Stomach (tissue), 9 donors: Measurements from ENCODE around the gene CPE. TPM values are rescaled to one million over a fixed set of nuclear protein-coding genes. Genes with fewer than 3 reads are reported as not detected.
A peak's percentile ranks its signal among the peaks of the same experiment; 100 is the strongest.
"Not testable (repeated sequence)": the region's sequence is repeated elsewhere in the genome, so short reads cannot be mapped to it uniquely, and the experiment has no call there.

Source experiments
- DNase-seq, 2 donors: peaks; one replicate each; pipeline versions ENCODE4 v3.0.0 to v3.0.0-alpha.2; 2013 to 2019
- H3K27ac ChIP-seq, 5 donors: fragments of 200-600 bp in 4 of 5; sonication (generic) in 4 of 5; one replicate each; pipeline ENCODE4 v1.5.1; 2013 to 2019; ENCODE audit warnings: mild to moderate bottlenecking in 1 of 5, moderate library complexity in 1 of 5
- H3K27me3 ChIP-seq, 3 donors: fragments of 200-600 bp; sonication (generic); one replicate each; pipeline ENCODE4 v1.5.1; 2017 to 2019; ENCODE audit warnings: mixed run types in 1 of 3
- H3K36me3 ChIP-seq, 4 donors: fragments of 200-600 bp; sonication (generic); 1 replicate in 3 of 4; 2 replicates in 1 of 4; pipeline ENCODE4 v1.5.1; 2016 to 2019
- H3K4me1 ChIP-seq, 4 donors: fragments of 200-600 bp; sonication (generic); one replicate each; pipeline ENCODE4 v1.5.1; 2016 to 2019
- H3K4me3 ChIP-seq, 4 donors: fragments of 200-600 bp; sonication (generic) in 3 of 4; one replicate each; pipeline ENCODE4 v1.5.1; 2016 to 2019; ENCODE audit warnings: mild to moderate bottlenecking in 1 of 4
- H3K9me3 ChIP-seq, 4 donors: fragments of 200-600 bp; sonication (generic); one replicate each; pipeline ENCODE4 v1.5.1; 2016 to 2019
- EP300 ChIP-seq: sonication (generic); formaldehyde crosslinking; IDR thresholded peaks from one replicate; pipeline ENCODE4 v1.6.1; 2017; ENCODE audit warnings: antibody characterized with exemption
- POLR2A ChIP-seq, 4 donors: fragments of 450-650 bp; IDR thresholded peaks; one replicate each; pipeline ENCODE4 v1.6.1; 2016; ENCODE audit warnings: antibody characterized with exemption in 4 of 4, control low read depth in 2 of 4, mild to moderate bottlenecking in 1 of 4, moderate library complexity in 1 of 4
- POLR2AphosphoS5 ChIP-seq, 3 donors: sonication (generic); formaldehyde crosslinking; IDR thresholded peaks; one replicate each; pipeline ENCODE4 v1.6.1; 2016; ENCODE audit warnings: antibody characterized with exemption in 3 of 3
- WGBS, 5 donors: extraction: QIAGEN DNeasy Blood & Tissue Kit in 3 of 5; methylation state at CpG; one replicate each; pipeline versions ENCODE4 v1.1.5 to v1.1.7; 2013 to 2018; 5-methylcytosine and 5-hydroxymethylcytosine counted together
- intact Hi-C: fragments of 100-400 bp; cut with DNase I; formaldehyde crosslinking; loops from one replicate; pipeline ENCODE4 v1.15.1; 2023; ENCODE audit warnings: low total_unique reads
- polyA plus RNA-seq, 3 donors: library from polyadenylated mRNA; stranded (reverse); fragments of 200-250 nt; gene quantifications; one replicate each; pipeline ENCODE4 v1.2.3, GENCODE V29; 2013
- total RNA-seq, 5 donors: library from RNA; depleted of rRNA; stranded (reverse); fragments of >200 nt; gene quantifications; one replicate each; pipeline versions ENCODE4 v1.1.0 to v1.2.3, GENCODE V29; 2014 to 2016
- TF ChIP-seq, protein P1 (sequence below), 7 experiments: fragments of 450-650 bp in 4 of 7; fragments of 200-600 bp in 3 of 7; sonication (generic) in 3 of 7; IDR thresholded peaks; one replicate each; pipeline ENCODE4 v1.5.1; 2016 to 2019; ENCODE audit warnings: antibody characterized with exemption in 7 of 7, control low read depth in 2 of 7, mild to moderate bottlenecking in 1 of 7
- donor health status: healthy with polysubstance abuse.
- donor health status: Bipolar disorder and iron deficiency.
- donor health status: healthy.

Gene CPE
- total and polyA plus RNA-seq, 8 donors = 8.8 to 143 (median 30.4) TPM

GRCh38 chr4:165478260-165478659, 99.5 kb downstream of the CPE start:
- H3K4me3 ChIP-seq = no peak overlapping the region
- H3K27me3 ChIP-seq = no peaks in the 10 kb centered on the region
- H3K4me1 ChIP-seq = peaks cover 0 to 5% (median 0%) of the 10 kb centered on the region in 4 donors
- TF ChIP-seq, protein P1, sequence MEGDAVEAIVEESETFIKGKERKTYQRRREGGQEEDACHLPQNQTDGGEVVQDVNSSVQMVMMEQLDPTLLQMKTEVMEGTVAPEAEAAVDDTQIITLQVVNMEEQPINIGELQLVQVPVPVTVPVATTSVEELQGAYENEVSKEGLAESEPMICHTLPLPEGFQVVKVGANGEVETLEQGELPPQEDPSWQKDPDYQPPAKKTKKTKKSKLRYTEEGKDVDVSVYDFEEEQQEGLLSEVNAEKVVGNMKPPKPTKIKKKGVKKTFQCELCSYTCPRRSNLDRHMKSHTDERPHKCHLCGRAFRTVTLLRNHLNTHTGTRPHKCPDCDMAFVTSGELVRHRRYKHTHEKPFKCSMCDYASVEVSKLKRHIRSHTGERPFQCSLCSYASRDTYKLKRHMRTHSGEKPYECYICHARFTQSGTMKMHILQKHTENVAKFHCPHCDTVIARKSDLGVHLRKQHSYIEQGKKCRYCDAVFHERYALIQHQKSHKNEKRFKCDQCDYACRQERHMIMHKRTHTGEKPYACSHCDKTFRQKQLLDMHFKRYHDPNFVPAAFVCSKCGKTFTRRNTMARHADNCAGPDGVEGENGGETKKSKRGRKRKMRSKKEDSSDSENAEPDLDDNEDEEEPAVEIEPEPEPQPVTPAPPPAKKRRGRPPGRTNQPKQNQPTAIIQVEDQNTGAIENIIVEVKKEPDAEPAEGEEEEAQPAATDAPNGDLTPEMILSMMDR (IDR thresholded peaks at IDR 0.05) = no peak
- TF ChIP-seq POLR2A (IDR thresholded peaks at IDR 0.05) (no peak), EP300 (no peak), POLR2AphosphoS5 (IDR thresholded peaks at IDR 0.05) (no peak)
- 94 to 98% (median 95%) methylated on average over 1 of the region's 1 CpG for WGBS, 5 donors
- H3K27ac ChIP-seq = no peak overlapping the region
- intact Hi-C loops = no loop called here
- no peak for DNase-seq
- H3K36me3 ChIP-seq = no peaks in the 10 kb centered on the region
- H3K9me3 ChIP-seq = peaks cover 0 to 6% (median 2%) of the 10 kb centered on the region in 4 donors

GRCh38 chr4:165481053-165481835, 102.4 kb downstream of the CPE start:
- 64 to 89% (median 81%) methylated on average over 3 of the region's 3 CpGs for WGBS, 5 donors
- Histone ChIP-seq H3K4me3 (no peak overlapping the region), H3K9me3 (no peaks in the 10 kb centered on the region), H3K27ac (no peak overlapping the region), H3K27me3 (no peaks in the 10 kb centered on the region), H3K36me3 (no peaks in the 10 kb centered on the region), H3K4me1 (peaks cover 0 to 5% (median 0%) of the 10 kb centered on the region in 4 donors)
- intact Hi-C loops = no loop called here
- TF ChIP-seq, protein P1 (IDR thresholded peaks at IDR 0.05) = no peak
- no peak for TF ChIP-seq POLR2AphosphoS5 (IDR thresholded peaks at IDR 0.05)
- TF ChIP-seq EP300 = no peak
- no peak for DNase-seq

DNA sequence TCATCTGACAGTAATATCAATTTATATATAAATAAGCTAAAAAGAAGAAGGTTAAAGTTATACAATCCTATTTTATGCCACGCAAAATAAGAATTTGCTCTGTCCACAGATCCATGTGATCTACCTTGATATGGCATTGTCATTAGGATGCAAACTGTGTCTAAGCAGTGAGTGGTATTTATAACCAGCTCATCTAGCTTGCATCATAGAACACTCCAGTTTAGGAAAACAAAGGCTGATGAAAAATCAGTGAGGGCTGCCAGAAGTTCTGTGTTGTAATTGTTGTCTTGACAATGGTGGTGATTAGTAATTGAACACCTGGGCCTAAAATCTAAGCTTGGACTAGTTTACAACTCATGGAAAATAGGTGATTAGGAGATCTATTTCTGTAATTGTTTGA, 111.0 kb downstream of the CPE start:
- DNase-seq = no peak
- peaks cover 0 to 7% (median 0%) of the 10 kb centered on the region in 4 donors for H3K36me3 ChIP-seq
- intact Hi-C loops = no loop called here
- H3K4me3 ChIP-seq = no peak overlapping the region
- H3K27me3 ChIP-seq = no peaks in the 10 kb centered on the region
- TF ChIP-seq, protein P1 (IDR thresholded peaks at IDR 0.05) = no peak
- no peak for TF ChIP-seq POLR2AphosphoS5 (IDR thresholded peaks at IDR 0.05)
- no peak for TF ChIP-seq POLR2A (IDR thresholded peaks at IDR 0.05)
- no peak for TF ChIP-seq EP300
- 77 to 83% (median 79%) methylated on average over 1 of the region's 1 CpG for WGBS, 5 donors
- H3K9me3 ChIP-seq = no peaks in the 10 kb centered on the region
- peaks cover 0 to 11% (median 5%) of the 10 kb centered on the region in 4 donors for H3K4me1 ChIP-seq
- H3K27ac ChIP-seq = no peak overlapping the region

DNA sequence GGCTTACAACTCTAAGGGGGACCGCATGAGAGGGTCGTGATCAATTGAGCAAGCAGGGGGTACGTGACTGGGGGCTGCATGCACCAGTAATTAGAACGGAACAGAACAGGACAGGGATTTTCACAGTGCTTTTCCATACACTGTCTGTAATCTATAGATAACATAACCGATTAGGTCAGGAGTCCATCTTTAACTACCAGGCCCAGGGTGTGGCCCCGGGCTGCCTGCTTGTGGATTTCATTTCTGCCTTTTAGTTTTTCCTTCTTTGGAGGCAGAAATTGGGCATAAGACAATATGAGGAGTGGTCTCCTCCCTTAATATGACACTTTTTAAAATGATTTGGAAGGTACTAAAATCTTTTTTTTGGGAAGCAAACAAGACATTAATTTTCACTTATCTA, 113.8 kb downstream of the CPE start:
- H3K4me1 ChIP-seq = peaks cover 0 to 11% (median 5%) of the 10 kb centered on the region in 4 donors
- H3K4me3 ChIP-seq, DNase-seq, H3K9me3 ChIP-seq, H3K27ac ChIP-seq, H3K36me3 ChIP-seq, intact Hi-C loops, H3K27me3 ChIP-seq: not testable (repeated sequence)
- WGBS, 5 donors = 57 to 73% (median 62%) methylated on average over 6 of the region's 6 CpGs

DNA sequence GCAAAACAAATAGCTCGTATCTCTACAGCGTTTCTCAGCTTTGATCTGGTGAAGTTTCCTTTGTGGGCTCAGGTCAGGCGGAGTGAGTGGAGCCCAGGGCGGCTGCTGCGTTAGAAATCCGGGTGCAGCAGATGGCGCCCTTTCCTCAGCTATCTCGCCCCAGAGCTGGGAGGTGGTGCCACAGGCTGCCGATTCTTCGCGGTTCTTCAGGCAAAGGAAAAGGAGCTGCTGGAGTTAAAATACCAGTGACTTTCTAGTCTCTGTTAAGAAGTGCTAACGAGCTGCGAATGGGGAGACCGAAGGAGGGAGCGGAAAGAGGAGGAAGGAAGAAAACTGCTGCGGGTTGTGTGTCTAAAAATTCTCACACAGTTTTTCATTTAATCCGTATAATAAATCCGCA, 114.6 kb downstream of the CPE start:
- H3K36me3 ChIP-seq = no peaks in the 10 kb centered on the region
- WGBS, 5 donors = 7 to 14% (median 10%) methylated on average over 18 of the region's 18 CpGs
- H3K27ac ChIP-seq = no peak overlapping the region
- no peaks in the 10 kb centered on the region for H3K27me3 ChIP-seq
- H3K4me1 ChIP-seq = peaks cover 0 to 11% (median 5%) of the 10 kb centered on the region in 4 donors
- no peak overlapping the region for H3K4me3 ChIP-seq
- intact Hi-C loops = no loop called here
- DNase-seq = peak; percentile 65 to 88
- TF ChIP-seq, protein P1 (IDR thresholded peaks at IDR 0.05) = peak in 5 of 7 experiments; percentile 34 to 54 (median 52)
- TF ChIP-seq POLR2AphosphoS5 (IDR thresholded peaks at IDR 0.05) = no peak
- no peaks in the 10 kb centered on the region for H3K9me3 ChIP-seq
